H1 (cell line): ENCODE data around the gene ACADVL. TPM values are rescaled to one million over a fixed set of nuclear protein-coding genes. Genes with fewer than 3 reads are reported as not detected.

Source experiments
- CTCF ChIA-PET: fragments of 300-600 bp; sonication (Branson Sonifier 250); formaldehyde crosslinking; loops from one replicate; lab custom pipeline; 2021; ENCODE audit not compliant: partially characterized antibody; lab: Charles Lee
- POLR2A ChIA-PET: fragments of 300-600 bp; sonication (Branson Sonifier 250); formaldehyde crosslinking; loops from one replicate; lab custom pipeline; 2021; ENCODE audit warnings: inconsistent platforms; ENCODE audit not compliant: partially characterized antibody; lab: Charles Lee
- DNase-seq, 2 experiments: peaks; one replicate each; pipeline versions ENCODE4 v3.0.0 to v3.0.0-alpha.2; 2010 to 2022; ENCODE audit warnings: low spot score in 2 of 2, low read depth in 1 of 2, mixed read lengths in 1 of 2
- FAIRE-seq: peaks from 2 replicates; lab custom pipeline; 2011; peaks lifted over from hg19 to GRCh38; lab: Jason Lieb, UNC
- H2AFZ ChIP-seq: 2 replicates; pipeline ENCODE4 v1.8.1; 2012; ENCODE audit warnings: low read length, inconsistent platforms
- H2AK5ac ChIP-seq: 2 replicates; pipeline ENCODE4 v1.6.1; 2013; ENCODE audit warnings: low read depth, low read length
- H2BK120ac ChIP-seq: replicated peaks from 2 replicates; pipeline ENCODE3; 2013; ENCODE audit warnings: low read depth, low read length, inconsistent platforms
- H2BK12ac ChIP-seq: 2 replicates; pipeline ENCODE4 v1.6.1; 2013; ENCODE audit warnings: low read depth, low read length
- H2BK15ac ChIP-seq: 2 replicates; pipeline ENCODE4 v1.6.1; 2013; ENCODE audit warnings: low read length
- H2BK20ac ChIP-seq: 2 replicates; pipeline ENCODE4 v1.6.1; 2013; ENCODE audit warnings: low read length
- H2BK5ac ChIP-seq: 2 replicates; pipeline ENCODE4 v1.6.1; 2013; ENCODE audit warnings: low read depth, low read length
- H3K14ac ChIP-seq: 2 replicates; pipeline ENCODE4 v1.6.1; 2013; ENCODE audit warnings: inconsistent platforms; ENCODE audit not compliant: insufficient read length
- H3K18ac ChIP-seq: 2 replicates; pipeline ENCODE4 v1.6.1; 2013; ENCODE audit warnings: low read length; ENCODE audit errors: extremely low read depth
- H3K23ac ChIP-seq: 2 replicates; pipeline ENCODE4 v1.6.1; 2013; ENCODE audit warnings: inconsistent platforms; ENCODE audit not compliant: insufficient read length
- H3K23me2 ChIP-seq: 2 replicates; pipeline ENCODE4 v1.6.1; 2013; ENCODE audit warnings: low read depth, low read length
- H3K27ac ChIP-seq: 2 replicates; pipeline ENCODE4 v1.6.1; 2011; ENCODE audit warnings: low read depth, low read length, inconsistent platforms
- H3K27me3 ChIP-seq, 4 experiments: replicated peaks in 1 of 4; 1 replicate in 1 of 4; 2 replicates in 3 of 4; pipeline versions ENCODE4 v1.6.1 to v1.8.1; 2011 to 2013; ENCODE audit warnings: low read length in 3 of 4, mild to moderate bottlenecking in 3 of 4, inconsistent platforms in 2 of 4, mixed read lengths in 2 of 4, moderate library complexity in 1 of 4; ENCODE audit not compliant: control insufficient read depth in 3 of 4, insufficient read depth in 3 of 4; ENCODE audit errors: extremely low read depth in 1 of 4
- H3K36me3 ChIP-seq, 4 experiments: 2 replicates each; pipeline versions ENCODE4 v1.6.1 to v1.8.1; 2011 to 2013; ENCODE audit warnings: mild to moderate bottlenecking in 4 of 4, low read length in 3 of 4, moderate library complexity in 2 of 4, control low read depth in 1 of 4, inconsistent platforms in 1 of 4; ENCODE audit not compliant: insufficient read depth in 4 of 4, control insufficient read depth in 2 of 4
- H3K4ac ChIP-seq: replicated peaks from 2 replicates; pipeline ENCODE3; 2013; ENCODE audit warnings: low read length, low read depth, mixed read lengths, inconsistent platforms; ENCODE audit not compliant: insufficient read length
- H3K4me1 ChIP-seq, 4 experiments: replicated peaks in 1 of 4; 1 replicate in 1 of 4; 2 replicates in 3 of 4; pipeline versions ENCODE4 v1.6.1 to v1.8.1; 2011 to 2013; ENCODE audit warnings: low read length in 3 of 4, inconsistent platforms in 2 of 4, mixed read lengths in 1 of 4; ENCODE audit not compliant: insufficient read depth in 4 of 4, control insufficient read depth in 3 of 4
- H3K4me2 ChIP-seq, 2 experiments: 2 replicates each; pipeline versions ENCODE4 v1.6.1 to v1.8.1; 2011 to 2013; ENCODE audit warnings: low read depth in 2 of 2, low read length in 2 of 2, control low read depth in 1 of 2, inconsistent platforms in 1 of 2, mild to moderate bottlenecking in 1 of 2; ENCODE audit not compliant: insufficient read depth in 1 of 2
- H3K4me3 ChIP-seq, 4 experiments: fragments of 200-600, 300-600 bp in 1 of 4; sonication (generic), shearing (Covaris generic), sonication (Bioruptor Twin) in 1 of 4; 2 replicates each; pipeline versions ENCODE4 v1.5.1 to v1.8.1; 2011 to 2016; ENCODE audit warnings: low read length in 4 of 4, low read depth in 3 of 4, control low read depth in 2 of 4, inconsistent platforms in 2 of 4, mild to moderate bottlenecking in 2 of 4, mixed read lengths in 1 of 4, moderate library complexity in 1 of 4; ENCODE audit not compliant: insufficient read depth in 2 of 4; ENCODE audit errors: extremely low read depth in 1 of 4
- H3K56ac ChIP-seq: replicated peaks from 2 replicates; pipeline ENCODE3; 2013; ENCODE audit warnings: low read depth, mild to moderate bottlenecking, mixed read lengths, low read length, inconsistent platforms; ENCODE audit not compliant: insufficient read length
- H3K79me1 ChIP-seq: 2 replicates; pipeline ENCODE4 v1.6.1; 2013; ENCODE audit warnings: low read depth, low read length, control low read depth
- H3K79me2 ChIP-seq, 2 experiments: 2 replicates each; pipeline versions ENCODE4 v1.6.1 to v1.8.1; 2012 to 2013; ENCODE audit warnings: low read length in 2 of 2, mild to moderate bottlenecking in 2 of 2, inconsistent platforms in 1 of 2; ENCODE audit not compliant: insufficient read depth in 2 of 2, control insufficient read depth in 1 of 2
- H3K9ac ChIP-seq, 4 experiments: replicated peaks in 1 of 4; 1 replicate in 1 of 4; 2 replicates in 3 of 4; pipeline versions ENCODE4 v1.6.1 to v1.8.1; 2011 to 2013; ENCODE audit warnings: low read depth in 3 of 4, low read length in 3 of 4, control low read depth in 2 of 4, mild to moderate bottlenecking in 2 of 4, moderate library complexity in 2 of 4, inconsistent platforms in 1 of 4; ENCODE audit errors: extremely low read depth in 1 of 4
- H3K9me3 ChIP-seq, 2 experiments: 2 replicates each; pipeline versions ENCODE4 v1.6.1 to v1.8.1; 2012 to 2013; ENCODE audit warnings: mild to moderate bottlenecking in 2 of 2, moderate library complexity in 2 of 2, control low read depth in 1 of 2, inconsistent platforms in 1 of 2, low read depth in 1 of 2, low read length in 1 of 2, mixed read lengths in 1 of 2; ENCODE audit not compliant: insufficient read depth in 2 of 2
- H4K20me1 ChIP-seq, 2 experiments: replicated peaks in 1 of 2; 2 replicates each; pipeline versions ENCODE3 to v1.8.1; 2011 to 2013; ENCODE audit warnings: inconsistent platforms in 2 of 2, low read length in 2 of 2, mild to moderate bottlenecking in 1 of 2; ENCODE audit not compliant: insufficient read depth in 2 of 2, control insufficient read depth in 1 of 2
- H4K5ac ChIP-seq: 2 replicates; pipeline ENCODE4 v1.6.1; 2013; ENCODE audit warnings: low read length, low read depth, mixed read lengths, inconsistent platforms; ENCODE audit not compliant: insufficient read length
- H4K8ac ChIP-seq: 2 replicates; pipeline ENCODE4 v1.8.0; 2013; ENCODE audit warnings: mild to moderate bottlenecking, moderate library complexity, low read length, inconsistent platforms; ENCODE audit not compliant: insufficient read depth; ENCODE audit errors: extremely low read depth
- H4K91ac ChIP-seq: replicated peaks from 2 replicates; pipeline ENCODE3; 2013; ENCODE audit warnings: low read length, mixed read lengths, inconsistent platforms; ENCODE audit not compliant: insufficient read length
- CTBP2 ChIP-seq: IDR thresholded peaks from 2 replicates; pipeline ENCODE4 v1.7.0; 2011; ENCODE audit warnings: borderline replicate concordance, mild to moderate bottlenecking, moderate library complexity, mixed read lengths, low read length; ENCODE audit not compliant: insufficient read depth, insufficient read length
- POLR2A ChIP-seq, 2 experiments: IDR thresholded peaks; 1 replicate in 1 of 2; 2 replicates in 1 of 2; pipeline ENCODE4 v1.6.1; 2011; ENCODE audit warnings: low read depth in 2 of 2, low read length in 2 of 2, mild to moderate bottlenecking in 2 of 2; ENCODE audit errors: control extremely low read depth in 1 of 2
- RXRA ChIP-seq: IDR thresholded peaks from 2 replicates; pipeline ENCODE4 v1.6.1; 2011; ENCODE audit warnings: low read depth, mild to moderate bottlenecking, low read length, moderate library complexity; ENCODE audit not compliant: insufficient read depth
- WGBS, 2 experiments: shearing (Covaris generic) in 1 of 2; methylation state at CpG; one replicate each; pipeline versions ENCODE4 v1.1.6 to v1.1.7; 2013 to 2015; ENCODE audit warnings: low lambda C conversion rate in 2 of 2, mixed read lengths in 2 of 2, inconsistent platforms in 1 of 2, low coverage in 1 of 2, missing lambda C conversion rate in 1 of 2; ENCODE audit not compliant: insufficient replicate concordance in 2 of 2, insufficient coverage in 1 of 2, insufficient read length in 1 of 2; ENCODE audit errors: extremely low coverage in 1 of 2, missing lambda C conversion rate in 1 of 2; 5-methylcytosine and 5-hydroxymethylcytosine counted together
- polyA plus RNA-seq, 7 experiments: library from polyadenylated mRNA; depleted of rRNA in 3 of 7; stranded (reverse) in 5 of 7; unstranded in 2 of 7; fragments of >200 nt in 5 of 7; fragments of 200-250 nt in 2 of 7; gene quantifications; 1 replicate in 5 of 7; 2 replicates in 1 of 7; 4 replicates in 1 of 7; pipeline versions ENCODE4 v1.2.1 to v1.2.3, GENCODE V29; 2011 to 2013; ENCODE audit warnings: missing spikeins in 2 of 7, mixed read lengths in 2 of 7
- total RNA-seq: library from RNA; stranded (reverse); fragmentation: NEBNext Ultra II Directional; extraction: Animal tissue kit (Norgen Biotek cat#: 25700); gene quantifications from 2 replicates; pipeline ENCODE4 v1.2.1, GENCODE V29; 2021

ACADVL gene
- total and polyA plus RNA-seq, 2 of the 8 experiments (the other 6 are each of a cell fraction or from before 2014, with no cell fraction given), result 181 to 231 TPM

DNA sequence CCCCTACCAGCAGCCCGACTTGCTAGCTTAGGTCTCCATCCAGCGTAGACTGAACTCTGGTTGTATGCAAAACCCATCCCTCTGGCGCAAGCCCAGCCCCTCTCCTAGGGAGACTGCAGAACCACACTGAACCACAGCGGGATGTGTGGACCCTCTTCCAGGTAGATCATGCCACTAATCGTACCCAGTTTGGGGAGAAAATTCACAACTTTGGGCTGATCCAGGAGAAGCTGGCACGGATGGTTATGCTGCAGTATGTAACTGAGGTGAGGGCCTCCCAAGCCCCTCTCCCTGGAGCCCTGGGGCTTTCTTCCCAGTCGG lies 3.2 kb downstream of the ACADVL start:
- peaks cover 19 to 56% (median 46%) of the 10 kb centered on the region in 4 experiments for H3K36me3 ChIP-seq
- FAIRE-seq, result no peak
- POLR2A ChIA-PET, result interaction anchor here (2.2 to 10.7 kb wide), 5 partner anchors 9 to 91 kb away, joined by 6 to 386 read pairs (median 29); partner anchors contain the start of genes CLDN7, CTDNEP1, DVL2 and ELP5
- TF ChIP-seq RXRA, result no peak
- peak in 1 of 2 experiments; percentile 53; a peak in 2 of 3 replicates for TF ChIP-seq POLR2A (IDR thresholded peaks at IDR 0.05; ENCODE audit: control extremely low read depth in 1 of 2, low read depth in 2 of 2, low read length in 2 of 2)
- no peak for TF ChIP-seq CTBP2

More for the DNA sequence above, 3.2 kb downstream of the ACADVL start:
- no peaks in the 10 kb centered on the region for H3K79me1 ChIP-seq
- no peaks in the 10 kb centered on the region for H3K9me3 ChIP-seq
- no peak overlapping the region for H3K27ac ChIP-seq
- CTCF ChIA-PET, result interaction anchor here (1.6 kb wide), 1 partner anchor 60 kb away, joined by 4 read pairs; no protein-coding TSS in a partner anchor
- peaks cover 5% of the 10 kb centered on the region; the same call in 1 of the 2 replicates for H3K23me2 ChIP-seq
- no peak overlapping the region for H2BK12ac ChIP-seq
- no peak overlapping the region for H2BK120ac ChIP-seq
- no peak overlapping the region for H2BK5ac ChIP-seq
- H3K18ac ChIP-seq, result no peak overlapping the region
- H3K9ac ChIP-seq, result no peak overlapping the region
- no peak overlapping the region for H4K5ac ChIP-seq
- no peak for DNase-seq
- H3K4me3 ChIP-seq, result no peak overlapping the region
- H3K79me2 ChIP-seq, result no peaks in the 10 kb centered on the region
- peaks cover 3 to 16% (median 11%) of the 10 kb centered on the region in 4 experiments; a peak in 6 of 7 replicates for H3K4me1 ChIP-seq
- no peak overlapping the region for H4K91ac ChIP-seq
- WGBS, 2 experiments, result 85% methylated on average over 7 of the region's 7 CpGs; no CpG with 5 or more reads in 1 of the 2 experiments
- H3K4ac ChIP-seq, result no peak overlapping the region
- peaks cover 14 to 34% of the 10 kb centered on the region in 2 experiments for H4K20me1 ChIP-seq
- H2AK5ac ChIP-seq, result no peak overlapping the region
- no peaks in the 10 kb centered on the region for H3K27me3 ChIP-seq
- no peak overlapping the region for H2BK20ac ChIP-seq
- no peak overlapping the region for H2AFZ ChIP-seq
- no peak overlapping the region for H3K23ac ChIP-seq
- no peak overlapping the region for H4K8ac ChIP-seq
- no peak overlapping the region for H3K56ac ChIP-seq
- H2BK15ac ChIP-seq, result no peak overlapping the region
- H3K14ac ChIP-seq, result no peak overlapping the region
- no peak overlapping the region for H3K4me2 ChIP-seq
